GM12874 (cell line): ENCODE results near the gene VWC2.

Experiments used
- TF ChIP-seq, protein P1 (sequence below): IDR thresholded peaks from 2 replicates; pipeline ENCODE4 v1.5.1; 2011; ENCODE audit warnings: low read depth, mild to moderate bottlenecking, control low read depth, low read length, moderate library complexity; ENCODE audit not compliant: insufficient read depth

The VWC2 gene

DNA sequence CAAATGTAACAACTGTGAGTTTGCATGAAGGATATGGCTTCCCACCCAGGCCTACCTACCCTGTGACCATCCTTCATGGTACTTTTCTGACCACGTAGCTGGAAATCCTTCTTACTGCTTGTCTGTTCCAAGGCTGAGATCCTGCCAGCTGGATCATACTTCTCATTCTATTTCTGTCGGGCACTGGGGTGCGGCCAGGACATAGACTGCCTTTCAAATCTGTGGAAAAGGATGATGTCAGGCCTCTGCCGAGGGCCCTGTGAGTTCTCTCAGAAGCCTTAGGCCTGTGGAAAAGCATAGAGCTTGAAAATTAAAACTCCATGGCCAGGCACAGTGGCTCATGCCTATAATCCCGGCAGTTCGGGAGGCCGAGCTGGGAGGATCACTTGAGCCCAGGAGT, 10.0 kb downstream of the VWC2 start:
- TF ChIP-seq, protein P1, sequence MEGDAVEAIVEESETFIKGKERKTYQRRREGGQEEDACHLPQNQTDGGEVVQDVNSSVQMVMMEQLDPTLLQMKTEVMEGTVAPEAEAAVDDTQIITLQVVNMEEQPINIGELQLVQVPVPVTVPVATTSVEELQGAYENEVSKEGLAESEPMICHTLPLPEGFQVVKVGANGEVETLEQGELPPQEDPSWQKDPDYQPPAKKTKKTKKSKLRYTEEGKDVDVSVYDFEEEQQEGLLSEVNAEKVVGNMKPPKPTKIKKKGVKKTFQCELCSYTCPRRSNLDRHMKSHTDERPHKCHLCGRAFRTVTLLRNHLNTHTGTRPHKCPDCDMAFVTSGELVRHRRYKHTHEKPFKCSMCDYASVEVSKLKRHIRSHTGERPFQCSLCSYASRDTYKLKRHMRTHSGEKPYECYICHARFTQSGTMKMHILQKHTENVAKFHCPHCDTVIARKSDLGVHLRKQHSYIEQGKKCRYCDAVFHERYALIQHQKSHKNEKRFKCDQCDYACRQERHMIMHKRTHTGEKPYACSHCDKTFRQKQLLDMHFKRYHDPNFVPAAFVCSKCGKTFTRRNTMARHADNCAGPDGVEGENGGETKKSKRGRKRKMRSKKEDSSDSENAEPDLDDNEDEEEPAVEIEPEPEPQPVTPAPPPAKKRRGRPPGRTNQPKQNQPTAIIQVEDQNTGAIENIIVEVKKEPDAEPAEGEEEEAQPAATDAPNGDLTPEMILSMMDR: no peak

DNA sequence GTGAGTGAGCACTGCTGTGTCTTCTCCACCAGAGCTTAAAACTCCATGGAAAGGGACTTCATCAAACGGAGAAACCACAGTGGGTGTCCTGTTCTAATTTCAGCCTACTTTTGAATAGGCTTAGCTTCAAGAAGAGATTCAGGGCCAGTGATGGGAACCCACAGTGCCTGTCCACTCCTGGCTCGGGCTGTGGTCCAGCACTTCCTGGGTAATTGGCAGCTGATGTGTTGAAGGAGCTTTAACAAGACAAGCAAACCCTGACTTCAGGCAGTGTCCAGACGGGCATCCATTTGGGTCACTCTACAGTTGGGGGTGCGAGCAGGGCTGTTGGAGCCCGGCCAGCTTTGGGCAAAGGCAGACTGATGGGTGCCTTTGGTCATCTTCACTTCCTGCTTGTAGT, 14.5 kb downstream of the VWC2 start:
- TF ChIP-seq, protein P1: no peak

DNA sequence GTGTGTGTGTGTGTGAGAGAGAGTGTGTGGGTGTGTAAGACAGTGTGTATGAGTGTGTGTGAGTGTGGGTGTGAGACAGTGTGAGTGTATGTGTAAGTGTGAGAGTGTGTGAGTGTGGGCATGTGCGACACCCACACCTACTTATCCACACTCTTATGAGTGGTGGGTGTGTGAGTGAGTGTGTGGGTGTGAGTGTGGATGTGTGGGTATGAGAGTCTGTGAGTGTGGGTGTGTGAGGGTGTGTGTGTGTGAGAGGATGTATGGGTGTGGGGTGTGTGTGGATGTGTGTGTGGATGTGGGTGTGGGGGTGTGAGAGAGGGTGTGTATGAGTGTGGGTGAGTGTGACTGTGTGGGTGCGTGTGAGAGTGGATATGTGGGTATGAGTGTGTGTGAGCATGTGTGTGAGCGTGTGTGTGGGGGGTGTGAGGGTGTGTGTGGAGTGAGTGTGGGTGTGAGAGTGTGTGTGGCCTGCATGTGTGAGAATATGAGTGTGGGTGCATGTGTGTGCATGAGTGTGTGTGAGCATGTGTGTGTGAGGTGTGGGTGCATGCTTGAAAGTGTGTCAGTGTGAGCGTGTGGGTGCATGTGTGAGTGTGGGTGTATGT, 15.1 kb downstream of the VWC2 start:
- TF ChIP-seq, protein P1: no peak

DNA sequence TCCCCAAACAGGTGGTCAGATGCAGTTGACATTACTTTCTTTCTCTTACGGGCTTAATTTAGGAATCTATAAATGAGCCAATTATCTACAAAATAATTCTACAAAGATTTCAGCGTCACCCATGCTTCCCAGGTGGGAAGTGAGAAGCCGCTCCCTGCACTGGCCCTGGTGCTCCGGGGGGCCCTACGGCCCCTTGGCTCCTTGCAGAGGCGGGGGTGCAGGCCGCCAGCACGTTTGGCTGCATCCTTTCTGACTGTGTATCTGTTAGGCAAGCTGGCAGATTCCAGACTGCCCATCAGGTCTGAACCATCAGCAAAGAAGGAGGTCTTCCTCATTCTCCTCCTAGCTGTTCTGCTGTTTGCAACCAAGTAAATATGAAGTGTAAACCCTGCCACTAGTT, 16.3 kb downstream of the VWC2 start:
- TF ChIP-seq, protein P1: no peak

DNA sequence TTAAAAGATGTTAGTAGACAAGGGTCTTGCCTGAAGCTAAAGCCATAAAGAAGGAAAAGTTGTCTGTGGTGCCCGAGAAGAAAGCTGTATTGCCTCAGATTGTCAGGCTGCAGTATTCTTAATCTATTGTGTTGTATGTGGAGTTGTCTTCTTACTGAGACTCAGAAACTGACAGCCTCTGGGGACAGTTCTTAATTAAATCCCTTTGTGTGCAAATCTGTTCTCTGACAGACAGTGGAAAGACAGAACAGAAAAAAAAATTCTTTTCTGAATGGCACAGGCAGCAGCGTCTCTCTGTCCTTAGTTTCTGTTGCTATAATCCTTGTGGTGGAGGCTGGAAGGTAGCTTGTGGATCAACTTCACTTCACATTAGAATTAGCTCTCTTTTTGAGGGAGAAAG, 16.8 kb downstream of the VWC2 start:
- TF ChIP-seq, protein P1: no peak

DNA sequence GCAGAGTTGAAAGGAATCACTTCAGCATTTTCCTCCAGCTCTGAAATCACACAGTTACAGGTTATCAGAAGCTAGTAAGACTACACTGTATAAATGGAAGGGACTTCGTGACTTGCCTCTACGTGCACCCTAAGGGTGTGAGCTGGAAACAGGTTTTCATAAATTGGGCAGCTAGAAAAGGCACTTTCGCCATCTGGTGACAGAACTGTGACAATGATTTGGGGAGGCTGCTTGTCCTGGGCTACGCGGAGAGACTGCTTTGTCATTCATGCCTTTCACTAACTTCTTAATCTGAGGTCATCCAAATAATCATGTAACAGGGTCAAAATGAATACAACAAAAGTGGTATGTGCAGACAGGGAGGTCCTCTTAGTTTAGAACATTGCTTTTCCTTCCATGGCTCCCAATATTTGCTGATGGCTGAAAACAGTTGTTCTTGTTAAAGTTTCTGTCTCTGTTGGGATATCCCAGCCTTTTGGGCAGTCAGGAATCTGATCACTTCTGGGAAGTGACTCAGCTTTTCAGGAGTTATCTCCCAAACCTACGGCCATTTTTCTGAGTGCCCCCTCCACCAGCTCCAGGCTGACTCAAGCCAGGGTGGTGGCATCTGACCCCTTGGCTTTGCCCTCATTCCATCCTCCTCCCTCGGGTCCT, 17.8 kb downstream of the VWC2 start:
- TF ChIP-seq, protein P1: peak; percentile 33

DNA sequence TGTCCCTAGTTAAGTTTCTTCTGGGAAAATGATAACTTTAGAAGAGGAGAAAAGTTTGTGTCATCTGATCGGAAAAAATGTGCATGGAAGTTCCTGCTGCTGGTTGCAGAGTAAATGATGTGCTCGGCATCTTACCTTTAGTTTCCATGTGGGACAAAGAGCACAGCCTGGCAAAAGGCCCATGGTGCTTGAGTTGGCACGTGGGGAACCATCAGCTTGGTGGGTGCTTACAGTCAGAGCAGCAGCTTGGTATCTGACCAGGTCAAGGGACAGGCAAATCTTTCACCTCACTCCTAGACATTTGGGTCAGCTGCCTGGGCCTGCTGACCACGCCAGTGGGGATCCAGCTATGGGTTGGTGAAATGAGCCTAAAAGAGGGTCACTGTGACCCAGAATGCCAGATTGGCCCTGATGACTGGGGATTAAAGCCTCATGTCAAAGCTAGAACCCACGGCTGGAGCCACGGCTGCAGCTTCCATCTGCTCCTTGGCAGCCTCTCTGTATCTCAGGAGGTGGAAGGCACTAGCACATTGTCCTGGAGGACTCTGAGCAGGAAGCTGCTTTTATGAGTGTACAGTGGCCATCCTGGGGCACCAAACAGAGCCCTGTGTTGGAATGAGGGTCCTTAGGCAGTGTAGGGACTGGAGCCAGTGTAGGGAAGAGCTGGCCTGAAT, 24.7 kb downstream of the VWC2 start:
- TF ChIP-seq, protein P1: no peak
